Stimulated activated CD8-positive, alpha-beta memory T cell treated with anti-CD3 and anti-CD28 coated beads, Interleukin-12 subunit alpha, Interleukin-12 subunit beta, amount 100 ng/mL, for 24 hours (primary cell): ENCODE measurements around the gene KRTAP1-4.
"Not testable (repeated sequence)": the region's sequence is repeated elsewhere in the genome, so short reads cannot be mapped to it uniquely, and the experiment has no call there.

Experiments used
- DNase-seq: peaks from one replicate; pipeline ENCODE4 v3.0.0-alpha.2; 2020; ENCODE audit errors: extremely low read depth

Gene KRTAP1-4

GRCh38 chr17:41048441-41048840, 18.4 kb upstream of the KRTAP1-4 start:
- no peak for DNase-seq

DNA sequence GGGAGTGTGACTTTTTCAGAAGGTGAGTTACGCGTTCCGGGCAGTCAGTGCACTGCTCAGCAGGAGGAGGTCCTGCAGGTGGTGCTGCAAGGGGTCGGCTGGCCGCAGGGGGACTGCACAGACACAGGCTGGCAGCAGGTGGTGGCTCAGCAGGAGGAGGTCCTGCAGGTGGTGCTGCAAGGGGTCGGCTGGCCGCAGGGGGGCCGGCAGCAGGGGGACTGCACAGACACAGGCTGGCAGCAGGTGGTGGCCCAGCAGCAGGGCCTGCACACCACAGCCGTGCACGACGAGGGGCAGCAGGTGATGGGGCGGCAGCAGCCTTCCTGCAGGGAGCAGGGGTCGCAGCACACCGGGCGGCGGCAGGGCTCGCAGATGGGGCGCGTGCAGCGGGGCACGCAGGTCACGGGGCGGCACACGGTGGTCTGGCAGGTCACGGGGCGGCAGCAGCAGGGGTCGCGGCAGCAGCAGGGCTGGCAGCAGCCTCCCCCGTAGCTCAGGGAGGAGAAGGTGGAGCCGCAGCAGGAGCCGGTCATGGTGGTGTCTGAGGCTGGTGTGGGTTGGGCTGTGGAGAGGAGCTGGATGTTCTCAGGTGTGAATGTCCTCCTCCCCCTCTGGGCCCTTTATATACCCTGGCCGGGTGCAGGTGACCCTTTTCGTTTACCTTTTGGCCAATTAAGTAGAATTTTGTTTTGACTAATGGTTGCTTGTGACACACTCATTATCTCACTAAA, 16.9 kb upstream of the KRTAP1-4 start, which contains the start of gene KRTAP2-1:
KRTAP2-1 (minus strand) TSS at position 582 of the 731 bp plus-strand sequence; CDS start at position 533, 49 bp downstream.
- not testable (repeated sequence) for DNase-seq

DNA sequence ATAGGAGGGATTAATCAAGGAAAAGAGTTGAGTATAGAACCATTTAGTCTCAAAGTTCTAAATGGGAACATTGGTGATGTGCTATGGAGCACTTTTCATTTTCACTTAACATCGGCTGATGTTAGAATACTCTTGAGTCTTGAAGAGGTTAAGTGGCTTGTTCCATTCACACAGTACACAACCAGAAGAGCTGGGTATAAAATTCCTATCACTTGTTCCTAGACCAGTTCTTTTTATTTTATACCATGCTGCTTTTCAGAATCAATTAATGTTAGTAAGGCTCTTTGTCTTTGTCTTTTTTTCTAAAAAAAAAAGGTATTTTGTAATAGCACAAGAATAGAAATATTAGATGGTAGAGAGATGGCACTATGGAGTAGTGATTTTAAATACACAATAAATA, 13.0 kb upstream of the KRTAP1-4 start:
- no peak for DNase-seq

DNA sequence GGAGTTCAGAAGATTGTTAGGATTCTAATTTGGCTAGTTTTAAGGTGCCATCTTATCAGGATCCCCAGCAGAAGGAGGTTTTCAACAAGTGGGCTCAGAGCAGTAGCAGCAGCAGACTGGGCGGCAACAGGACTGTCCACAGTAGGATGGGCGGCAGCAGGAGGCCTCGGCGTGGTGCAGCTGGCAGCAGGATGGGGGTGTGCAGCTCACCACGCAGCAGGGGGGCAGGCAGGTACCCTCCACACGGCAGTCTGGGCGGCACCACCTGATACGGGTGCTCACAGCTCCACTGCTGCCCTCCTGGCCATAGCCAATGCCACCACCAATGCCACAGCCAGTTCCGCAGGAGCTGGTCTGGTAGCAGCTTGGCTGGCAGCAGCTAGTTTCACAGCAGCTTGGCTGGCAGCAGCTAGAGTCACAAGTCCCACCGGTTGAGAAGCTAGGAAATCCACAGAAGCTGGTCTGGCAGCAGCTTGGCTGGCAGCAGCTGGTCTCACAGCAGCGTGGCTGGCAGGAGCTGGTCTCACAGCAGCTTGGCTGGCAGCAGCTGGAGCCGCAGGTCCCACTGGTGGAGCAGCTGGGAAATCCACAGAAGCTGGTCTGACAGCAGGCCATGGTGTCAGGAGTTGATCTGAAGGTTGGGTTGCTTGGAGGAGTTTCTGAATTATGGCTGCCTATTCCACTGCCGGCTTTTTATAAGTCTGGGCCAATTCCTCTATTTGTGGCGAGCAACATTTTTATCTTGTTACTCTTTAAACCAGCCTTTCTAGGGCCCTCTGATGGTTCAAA, 11.0 kb upstream of the KRTAP1-4 start, which contains the start of gene KRTAP1-1:
KRTAP1-1 (minus strand) TSS at position 668 of the 789 bp plus-strand sequence; CDS start at position 615, 53 bp downstream.
- DNase-seq: not testable (repeated sequence)

GRCh38 chr17:41037853-41038350, 7.9 kb upstream of the KRTAP1-4 start:
- DNase-seq: no peak

DNA sequence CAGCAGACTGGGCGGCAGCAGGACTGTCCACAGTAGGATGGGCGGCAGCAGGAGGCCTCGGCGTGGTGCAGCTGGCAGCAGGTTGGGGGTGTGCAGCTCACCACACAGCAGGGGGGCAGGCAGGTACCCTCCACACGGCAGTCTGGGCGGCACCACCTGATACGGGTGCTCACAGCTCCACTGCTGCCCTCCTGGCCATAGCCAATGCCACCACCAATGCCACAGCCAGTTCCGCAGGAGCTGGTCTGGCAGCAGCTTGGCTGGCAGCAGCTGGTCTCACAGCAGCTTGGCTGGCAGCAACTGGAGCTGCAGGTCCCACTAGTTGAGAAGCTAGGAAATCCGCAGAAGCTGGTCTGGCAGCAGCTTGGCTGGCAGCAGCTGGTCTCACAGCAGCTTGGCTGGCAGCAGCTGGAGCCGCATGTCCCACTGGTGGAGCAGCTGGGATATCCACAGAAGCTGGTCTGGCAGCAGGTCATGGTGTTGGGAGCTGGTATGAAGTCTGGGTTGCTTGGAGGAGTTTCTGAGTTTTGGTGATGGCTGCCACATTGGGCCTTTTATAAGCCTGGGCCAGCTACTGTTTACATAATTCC, 4.4 kb upstream of the KRTAP1-4 start, which contains the start of gene KRTAP1-3:
KRTAP1-3 (minus strand) TSS at position 529 of the 590 bp plus-strand sequence; CDS start at position 476, 53 bp downstream.
- not testable (repeated sequence) for DNase-seq

DNA sequence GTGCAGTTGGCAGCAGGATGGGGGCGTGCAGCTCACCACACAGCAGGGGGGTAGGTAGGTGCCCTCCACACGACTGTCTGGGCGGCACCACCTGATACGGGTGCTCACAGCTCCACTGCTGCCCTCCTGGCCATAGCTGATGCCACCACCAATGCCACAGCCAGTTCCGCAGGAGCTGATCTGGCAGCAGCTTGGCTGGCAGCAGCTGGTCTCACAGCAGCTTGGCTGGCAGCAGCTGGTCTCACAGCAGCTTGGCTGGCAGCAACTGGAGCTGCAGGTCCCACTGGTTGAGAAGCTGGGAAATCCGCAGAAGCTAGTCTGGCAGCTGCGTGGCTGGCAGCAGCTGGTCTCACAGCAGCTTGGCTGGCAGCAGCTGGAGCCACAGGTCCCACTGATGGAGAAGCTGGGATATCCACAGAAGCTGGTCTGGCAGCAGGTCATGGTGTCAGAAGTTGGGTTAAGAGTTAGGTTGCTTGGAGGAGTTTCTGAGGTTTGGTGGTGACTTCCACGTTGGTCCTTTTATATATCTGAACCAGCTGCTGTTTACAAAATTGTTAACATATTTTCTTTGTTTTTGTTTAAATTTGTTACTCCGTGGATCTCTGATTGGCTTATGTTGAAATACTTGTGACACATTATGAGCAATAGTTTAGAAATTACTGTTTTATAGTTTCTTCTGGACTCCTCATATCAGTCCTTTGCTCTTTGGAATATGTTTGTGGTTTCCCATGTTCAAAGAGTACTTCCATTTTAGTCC, 3.1 kb downstream of the KRTAP1-4 start, which contains the start of gene KRTAP1-5:
KRTAP1-5 (minus strand) TSS at position 494 of the 757 bp plus-strand sequence; CDS start at position 441, 53 bp downstream.
- DNase-seq: no peak

DNA sequence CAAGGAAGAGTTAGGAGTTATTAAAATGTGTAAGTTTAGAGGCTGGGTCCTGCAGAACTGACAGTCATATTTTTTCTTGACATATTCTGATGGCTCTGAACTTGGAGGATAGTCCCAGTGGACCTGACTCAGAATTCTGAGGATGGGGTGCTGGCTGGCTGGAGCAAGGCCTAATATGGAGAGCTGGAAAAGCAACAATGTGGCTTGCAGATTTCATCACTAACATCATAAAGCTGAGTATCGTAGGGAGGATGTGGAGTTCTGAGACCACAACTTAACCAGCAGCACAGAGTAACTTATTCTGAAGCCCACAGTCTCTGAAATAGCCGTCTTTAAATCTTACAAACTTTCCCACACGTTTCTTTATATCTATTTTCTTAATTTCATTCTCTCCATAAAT, 5.3 kb downstream of the KRTAP1-4 start:
- DNase-seq: no peak

GRCh38 chr17:41020336-41020735, 9.7 kb downstream of the KRTAP1-4 start:
- DNase-seq: no peak

GRCh38 chr17:41019415-41019814, 10.6 kb downstream of the KRTAP1-4 start:
- no peak for DNase-seq

- DNase-seq: no peak
Measured at GRCh38 chr17:41018541-41018940, 11.5 kb downstream of the KRTAP1-4 start.

DNA sequence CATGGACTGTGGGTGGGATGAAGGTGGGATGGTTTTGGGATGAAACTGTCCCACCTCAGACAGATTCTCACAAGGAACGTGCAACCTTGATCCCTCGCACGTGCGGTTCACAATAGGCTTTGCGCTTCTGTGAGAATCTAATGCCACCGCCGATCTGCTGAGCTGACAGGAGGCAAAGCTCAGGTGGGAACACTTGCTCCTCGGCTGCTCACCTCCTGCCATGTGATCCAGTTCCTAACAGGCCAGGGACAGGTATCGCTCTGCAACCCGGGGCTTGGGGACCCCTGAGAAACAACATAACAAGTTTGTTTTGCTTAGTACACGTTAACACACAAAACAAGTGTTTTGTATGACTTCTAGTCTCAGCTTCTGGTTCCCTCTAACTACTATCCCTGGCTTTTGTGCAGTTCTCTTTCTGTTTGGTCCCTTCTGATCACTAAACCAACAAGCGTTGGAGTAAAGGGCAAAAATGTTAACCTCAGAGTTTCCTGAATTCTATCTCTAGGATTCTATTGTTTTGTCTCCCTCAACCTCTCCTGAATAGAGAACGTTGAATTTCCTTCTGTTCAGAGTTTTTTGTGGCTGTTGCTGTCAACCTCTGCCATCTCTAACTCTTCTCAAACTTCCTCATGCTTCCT, 13.3 kb downstream of the KRTAP1-4 start:
- no peak for DNase-seq

DNA sequence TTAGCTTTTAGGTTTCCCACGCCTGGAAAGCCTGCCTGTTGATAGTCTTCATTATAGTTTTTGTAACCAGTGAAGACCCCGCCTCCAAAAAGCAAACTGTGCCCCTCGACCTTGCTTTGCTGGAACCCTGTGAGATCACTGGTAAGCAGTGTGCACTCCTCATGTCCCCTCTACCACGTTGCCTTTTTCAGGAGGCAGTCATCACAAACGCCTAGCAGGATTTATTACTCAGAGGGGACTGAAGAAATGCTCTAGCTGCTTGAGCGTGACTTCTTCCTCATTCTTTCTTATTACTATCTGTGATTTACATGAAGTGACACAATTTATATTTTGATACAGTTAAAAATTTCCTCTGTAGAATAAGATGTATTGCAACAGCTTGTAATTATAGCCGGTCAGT, 14.5 kb downstream of the KRTAP1-4 start:
- DNase-seq: no peak

- DNase-seq: no peak
Measured at GRCh38 chr17:41013606-41014005, 16.4 kb downstream of the KRTAP1-4 start.

DNA sequence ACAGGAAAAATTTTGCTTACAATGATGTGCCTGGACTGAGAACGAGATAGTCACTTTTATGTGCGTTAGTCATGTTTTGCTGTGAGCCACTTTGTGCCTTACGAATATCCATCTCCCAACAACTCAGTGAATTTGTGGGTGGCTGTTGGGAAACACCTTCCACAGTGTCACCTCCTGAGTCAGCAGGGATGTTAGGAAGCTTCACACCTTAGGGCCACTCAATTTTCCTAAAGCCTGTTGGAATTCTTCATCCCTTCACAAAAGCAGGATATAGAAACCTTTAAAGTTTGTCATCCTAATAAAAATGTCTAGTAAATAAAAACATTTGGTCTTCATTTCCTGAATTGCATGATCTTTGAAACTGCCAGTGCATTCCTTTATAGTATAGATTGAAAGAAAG, 16.8 kb downstream of the KRTAP1-4 start:
- no peak for DNase-seq

DNA sequence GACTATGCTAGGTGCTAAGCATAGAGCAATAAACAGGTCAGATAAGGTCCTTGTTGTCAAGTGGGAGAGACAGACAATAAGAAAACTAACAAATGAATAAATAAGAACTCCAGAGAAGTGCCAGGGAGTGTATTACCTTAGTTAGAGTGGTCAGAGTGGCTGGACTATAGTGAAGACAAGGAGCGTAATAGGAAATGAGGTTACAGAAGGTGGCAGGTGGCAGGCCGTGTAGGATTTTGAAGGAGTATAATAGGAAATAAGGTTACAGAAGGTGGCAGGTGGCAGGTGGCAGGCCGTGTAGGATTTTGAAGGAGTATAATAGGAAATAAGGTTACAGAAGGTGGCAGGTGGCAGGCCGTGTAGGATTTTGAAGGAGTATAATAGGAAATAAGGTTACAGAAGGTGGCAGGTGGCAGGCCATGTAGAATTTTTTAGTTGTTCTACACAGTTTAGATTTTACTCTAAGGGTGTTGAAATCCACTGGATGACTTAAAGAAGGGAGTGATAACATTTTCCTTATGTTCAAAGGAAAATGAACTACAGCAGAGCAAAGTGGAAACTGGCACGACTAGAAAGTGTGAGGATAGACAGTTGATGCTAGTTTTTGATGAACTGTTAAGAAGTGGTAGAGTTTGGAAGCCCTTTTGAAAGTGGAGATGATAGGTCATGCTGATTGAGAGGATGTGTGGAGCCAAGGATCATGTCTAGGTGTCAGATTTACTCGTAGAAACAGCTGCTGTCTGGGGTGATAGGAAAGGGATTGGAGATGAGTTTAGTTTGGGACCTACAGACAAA, 17.5 kb downstream of the KRTAP1-4 start:
- DNase-seq: no peak

DNA sequence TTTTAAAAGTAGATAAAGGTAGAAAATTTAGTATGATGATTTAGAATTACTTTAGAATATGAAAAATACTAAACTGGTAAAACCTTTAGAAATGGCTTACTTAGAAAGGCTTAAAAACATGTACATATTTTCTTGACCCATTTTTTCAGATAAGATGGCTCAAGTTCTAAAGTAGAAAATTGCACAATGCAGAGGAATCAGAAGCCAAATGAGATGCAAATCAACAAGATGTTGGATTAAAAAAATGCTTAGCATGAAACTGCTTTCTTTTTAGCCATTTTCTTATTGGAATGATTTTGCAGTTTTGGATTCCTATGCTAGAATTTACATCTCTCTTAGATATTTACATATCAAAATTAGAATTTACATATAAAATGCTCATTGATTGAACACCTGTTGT, 19.6 kb downstream of the KRTAP1-4 start:
- no peak for DNase-seq

GRCh38 chr17:41009936-41010335, 20.1 kb downstream of the KRTAP1-4 start:
- DNase-seq: no peak

DNA sequence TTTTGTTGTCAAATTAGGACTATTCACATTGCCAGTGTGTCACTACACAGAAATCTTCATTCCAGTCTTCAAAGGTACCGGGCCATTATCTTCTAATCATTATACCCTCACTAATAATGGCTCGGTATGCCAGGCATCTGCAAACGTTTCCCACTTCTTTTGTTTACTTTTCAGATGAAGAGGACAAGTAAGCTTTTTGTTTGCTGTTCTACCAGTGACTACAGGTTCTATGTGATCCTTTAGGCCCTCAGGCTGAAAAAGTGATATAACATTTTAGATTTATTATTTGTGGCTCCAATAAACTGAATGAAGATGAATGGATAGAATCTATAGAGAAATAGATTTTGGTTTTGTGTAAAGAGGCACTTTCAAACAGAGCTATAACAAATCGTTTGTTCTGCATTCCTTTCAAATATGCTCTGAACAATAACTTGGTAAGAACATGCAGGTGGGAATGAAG, 20.7 kb downstream of the KRTAP1-4 start:
- DNase-seq: no peak

DNA sequence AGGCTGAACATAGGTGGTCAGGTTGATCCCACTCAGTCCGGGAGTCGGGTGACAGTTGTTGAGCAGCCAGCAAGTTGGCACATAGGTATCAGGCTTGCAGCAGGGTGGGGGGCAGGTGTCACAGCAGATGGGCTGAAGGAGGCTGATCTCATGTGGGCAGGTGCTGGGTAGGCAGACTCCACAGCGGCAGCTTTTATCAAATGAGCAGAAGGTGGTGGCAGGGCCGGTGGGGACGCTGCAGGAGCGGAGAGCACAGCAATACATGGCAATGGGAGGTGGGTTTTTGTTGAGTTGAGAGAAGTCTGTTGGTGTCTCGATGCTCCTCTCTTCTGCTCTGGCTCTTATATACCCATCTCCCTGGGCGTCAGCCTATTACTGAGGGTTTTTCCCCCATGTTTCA, 21.2 kb downstream of the KRTAP1-4 start, which contains the start of gene KRTAP3-1:
KRTAP3-1 (minus strand) TSS at position 318 of the 400 bp plus-strand sequence; CDS start at position 264, 54 bp downstream.
- no peak for DNase-seq
